Neutrophil (primary cell): ENCODE data around the gene B4GALNT3.

Experiments used
- H3K27ac ChIP-seq: fragments of 200-600 bp; sonication (generic); 2 replicates; pipeline ENCODE4 v1.5.1; 2016; ENCODE audit warnings: mild to moderate bottlenecking, moderate library complexity
- H3K27me3 ChIP-seq: fragments of 200-600 bp; sonication (generic); 2 replicates; pipeline ENCODE4 v1.6.0; 2016; ENCODE audit warnings: mild to moderate bottlenecking
- H3K36me3 ChIP-seq: fragments of 200-600 bp; sonication (generic); 2 replicates; pipeline ENCODE4 v1.5.1; 2017
- H3K4me1 ChIP-seq, 2 experiments: fragments of 200-600 bp in 1 of 2; sonication (generic) in 1 of 2; 1 replicate in 1 of 2; 2 replicates in 1 of 2; pipeline versions ENCODE4 v1.5.1 to v1.6.1; 2013 to 2016; ENCODE audit warnings: low read depth in 1 of 2, low read length in 1 of 2, mild to moderate bottlenecking in 1 of 2, moderate library complexity in 1 of 2; ENCODE audit not compliant: control insufficient read depth in 1 of 2, insufficient read depth in 1 of 2
- H3K4me3 ChIP-seq, 2 experiments: fragments of 200-600 bp in 1 of 2; sonication (generic) in 1 of 2; 1 replicate in 1 of 2; 2 replicates in 1 of 2; pipeline ENCODE4 v1.5.1; 2013 to 2016; ENCODE audit warnings: low read depth in 1 of 2, low read length in 1 of 2, mild to moderate bottlenecking in 1 of 2, moderate library complexity in 1 of 2
- H3K9me3 ChIP-seq: fragments of 200-600 bp; sonication (generic); 2 replicates; pipeline ENCODE4 v1.5.1; 2016
- TF ChIP-seq, protein P1 (sequence below): fragments of 200-600 bp; sonication (generic); IDR thresholded peaks from 2 replicates; pipeline ENCODE4 v1.5.1; 2016; ENCODE audit warnings: antibody characterized with exemption

Gene B4GALNT3

GRCh38 chr12:561391-561705 is 101.6 kb downstream of the B4GALNT3 start:
- peak overlapping the region; percentile 93 for H3K27ac ChIP-seq
- no peaks in the 10 kb centered on the region for H3K9me3 ChIP-seq
- H3K4me3 ChIP-seq = peak overlapping the region; percentile 50 to 61
- peaks cover 29% of the 10 kb centered on the region for H3K36me3 ChIP-seq
- TF ChIP-seq, protein P1, sequence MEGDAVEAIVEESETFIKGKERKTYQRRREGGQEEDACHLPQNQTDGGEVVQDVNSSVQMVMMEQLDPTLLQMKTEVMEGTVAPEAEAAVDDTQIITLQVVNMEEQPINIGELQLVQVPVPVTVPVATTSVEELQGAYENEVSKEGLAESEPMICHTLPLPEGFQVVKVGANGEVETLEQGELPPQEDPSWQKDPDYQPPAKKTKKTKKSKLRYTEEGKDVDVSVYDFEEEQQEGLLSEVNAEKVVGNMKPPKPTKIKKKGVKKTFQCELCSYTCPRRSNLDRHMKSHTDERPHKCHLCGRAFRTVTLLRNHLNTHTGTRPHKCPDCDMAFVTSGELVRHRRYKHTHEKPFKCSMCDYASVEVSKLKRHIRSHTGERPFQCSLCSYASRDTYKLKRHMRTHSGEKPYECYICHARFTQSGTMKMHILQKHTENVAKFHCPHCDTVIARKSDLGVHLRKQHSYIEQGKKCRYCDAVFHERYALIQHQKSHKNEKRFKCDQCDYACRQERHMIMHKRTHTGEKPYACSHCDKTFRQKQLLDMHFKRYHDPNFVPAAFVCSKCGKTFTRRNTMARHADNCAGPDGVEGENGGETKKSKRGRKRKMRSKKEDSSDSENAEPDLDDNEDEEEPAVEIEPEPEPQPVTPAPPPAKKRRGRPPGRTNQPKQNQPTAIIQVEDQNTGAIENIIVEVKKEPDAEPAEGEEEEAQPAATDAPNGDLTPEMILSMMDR = no peak
- peaks cover 47 to 59% of the 10 kb centered on the region in 2 experiments for H3K4me1 ChIP-seq
- no peaks in the 10 kb centered on the region for H3K27me3 ChIP-seq

GRCh38 chr12:561908-562593 is 102.3 kb downstream of the B4GALNT3 start:
- H3K4me1 ChIP-seq = peaks cover 47 to 59% of the 10 kb centered on the region in 2 experiments
- peak overlapping the region; percentile 93 for H3K27ac ChIP-seq
- no peaks in the 10 kb centered on the region for H3K9me3 ChIP-seq
- H3K27me3 ChIP-seq = no peaks in the 10 kb centered on the region
- TF ChIP-seq, protein P1 = no peak
- H3K4me3 ChIP-seq = peak overlapping the region; percentile 50 to 61
- peaks cover 29% of the 10 kb centered on the region for H3K36me3 ChIP-seq

- H3K4me1 ChIP-seq = peaks cover 47 to 59% of the 10 kb centered on the region in 2 experiments
Observed at GRCh38 chr12:562634-563033, 102.9 kb downstream of the B4GALNT3 start.

DNA sequence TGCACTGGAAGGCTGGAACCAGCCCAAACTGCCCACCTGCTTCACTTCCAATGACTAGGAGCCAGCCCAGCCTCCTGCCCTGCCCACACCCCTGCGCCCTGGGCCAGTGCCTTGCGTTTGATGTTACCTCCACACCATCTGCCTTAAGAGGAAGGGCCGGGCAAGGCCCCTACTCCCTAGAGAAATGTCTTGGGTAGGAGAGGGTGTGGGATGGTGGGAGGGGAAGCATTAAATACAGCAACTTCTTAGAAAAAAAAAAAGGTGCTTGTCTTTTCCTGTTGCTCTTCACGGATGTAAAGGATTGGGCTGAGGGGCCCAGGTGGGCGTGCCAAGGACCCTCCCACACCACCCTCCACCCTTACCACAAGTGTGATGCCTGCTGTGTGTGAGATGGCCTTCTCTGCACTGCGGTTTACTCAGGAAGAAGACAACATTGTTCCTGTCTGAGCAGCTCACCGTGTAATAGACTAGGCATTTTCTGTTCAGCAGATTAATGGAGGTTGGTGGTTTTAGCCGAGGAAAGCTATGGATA is 103.6 kb downstream of the B4GALNT3 start:
- H3K36me3 ChIP-seq = peaks cover 18% of the 10 kb centered on the region
- H3K4me1 ChIP-seq = peaks cover 47 to 59% of the 10 kb centered on the region in 2 experiments
- no peaks in the 10 kb centered on the region for H3K9me3 ChIP-seq
- no peaks in the 10 kb centered on the region for H3K27me3 ChIP-seq
- peak overlapping the region; percentile 93 for H3K27ac ChIP-seq
- TF ChIP-seq, protein P1 = no peak
- peak overlapping the region in 1 of 2 experiments; percentile 61 for H3K4me3 ChIP-seq

More at GRCh38 chr12:562634-563033, 102.9 kb downstream of the B4GALNT3 start:
- peaks cover 25% of the 10 kb centered on the region for H3K36me3 ChIP-seq
- H3K27ac ChIP-seq = peak overlapping the region; percentile 93
- H3K27me3 ChIP-seq = no peaks in the 10 kb centered on the region
- peak overlapping the region; percentile 50 to 61 for H3K4me3 ChIP-seq
- H3K9me3 ChIP-seq = no peaks in the 10 kb centered on the region
- TF ChIP-seq, protein P1 = no peak

DNA sequence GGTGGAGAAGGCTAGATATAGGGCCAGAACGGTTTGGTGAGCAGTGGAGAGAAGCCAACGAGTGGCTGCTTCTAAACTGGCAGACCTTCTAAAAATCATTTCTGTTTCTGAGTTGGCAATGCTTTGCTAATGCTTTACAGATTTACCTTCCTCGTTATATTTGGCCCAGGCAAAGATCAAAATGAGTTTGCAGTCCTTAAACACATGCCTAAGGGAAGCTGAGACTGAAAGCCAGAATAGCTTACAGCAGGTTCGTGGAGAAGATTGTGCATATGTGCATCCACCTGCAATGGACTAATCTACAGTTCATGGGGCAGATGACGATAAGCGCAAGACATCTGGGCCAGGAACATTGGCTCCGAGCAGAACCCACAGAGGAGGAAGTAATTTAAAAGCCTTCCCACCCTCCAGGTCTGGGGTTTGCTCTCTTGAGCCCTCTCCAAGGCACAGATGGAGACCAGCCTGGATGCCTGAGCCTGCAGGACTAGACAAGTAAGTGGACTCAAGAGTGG is 104.1 kb downstream of the B4GALNT3 start:
- TF ChIP-seq, protein P1 = no peak
- Histone ChIP-seq H3K27me3 (no peaks in the 10 kb centered on the region), H3K9me3 (no peaks in the 10 kb centered on the region), H3K27ac (peak overlapping the region; percentile 93), H3K36me3 (peaks cover 13% of the 10 kb centered on the region), H3K4me1 (peaks cover 47 to 59% of the 10 kb centered on the region in 2 experiments), H3K4me3 (peak overlapping the region in 1 of 2 experiments; percentile 61)
